ENCODE results near the gene FAM240A.

GRCh38 chr3:46599590-46599989 lies 12.7 kb upstream of the FAM240A start:
- TF ChIP-seq CTCF (IDR thresholded peaks at IDR 0.05): no peak
- no peak for TF ChIP-seq EZH2 (IDR thresholded peaks at IDR 0.05; ENCODE audit: borderline replicate concordance, insufficient read depth, low read depth, low read length, poor library complexity, severe bottlenecking)

All from B cell (primary cell).